GM23338 (cell line): ENCODE results near the gene RNF212B. TPM values are rescaled to one million over a fixed set of nuclear protein-coding genes. Genes with fewer than 3 reads are reported as not detected.
A peak's percentile ranks its signal among the peaks of the same experiment; 100 is the strongest.
"Not testable (repeated sequence)": the region's sequence is repeated elsewhere in the genome, so short reads cannot be mapped to it uniquely, and the experiment has no call there.

Source experiments
- ATAC-seq: fragments of 200-7000 bp; cut with Tn5 transposase; 3 replicates; pipeline ENCODE4 v1.9.1; 2020
- DNase-seq: peaks from one replicate; pipeline ENCODE4 v3.0.0-alpha.2; 2015; ENCODE audit warnings: low spot score
- H2AFZ ChIP-seq: fragments of 200-600 bp; sonication (generic); 2 replicates; pipeline ENCODE4 v1.8.0; 2016; ENCODE audit warnings: antibody characterized with exemption, mild to moderate bottlenecking, moderate library complexity
- H3F3A ChIP-seq: fragments of 200-600 bp; sonication (generic); replicated peaks from 2 replicates; pipeline ENCODE4 v1.8.0; 2017; ENCODE audit warnings: antibody characterized with exemption, mixed run types, low read depth
- H3K27ac ChIP-seq: fragments of 200-600 bp; sonication (generic); 2 replicates; pipeline ENCODE4 v1.6.1; 2016; ENCODE audit warnings: low read depth
- H3K27me3 ChIP-seq: fragments of 200-600 bp; sonication (generic); 2 replicates; pipeline ENCODE4 v1.8.0; 2016; ENCODE audit warnings: mild to moderate bottlenecking, mixed run types, moderate library complexity; ENCODE audit not compliant: insufficient read depth
- H3K36me3 ChIP-seq: fragments of 200-600 bp; sonication (generic); 2 replicates; pipeline ENCODE4 v1.8.0; 2016; ENCODE audit warnings: mild to moderate bottlenecking; ENCODE audit not compliant: insufficient read depth
- H3K4me1 ChIP-seq: fragments of 200-600 bp; sonication (generic); 2 replicates; pipeline ENCODE4 v1.8.0; 2016; ENCODE audit warnings: mild to moderate bottlenecking, moderate library complexity; ENCODE audit not compliant: insufficient read depth
- H3K4me2 ChIP-seq: fragments of 200-600 bp; sonication (generic); 2 replicates; pipeline ENCODE4 v1.7.1; 2017; ENCODE audit warnings: mixed run types
- H3K4me3 ChIP-seq: fragments of 200-600 bp; sonication (generic); 2 replicates; pipeline ENCODE4 v1.6.1; 2016; ENCODE audit warnings: mixed run types
- H3K79me2 ChIP-seq: fragments of 200-600 bp; sonication (generic); replicated peaks from 2 replicates; pipeline ENCODE4 v1.8.0; 2017; ENCODE audit warnings: mild to moderate bottlenecking; ENCODE audit not compliant: insufficient read depth
- H3K9me2 ChIP-seq: fragments of 200-600 bp; sonication (generic); 2 replicates; pipeline ENCODE4 v1.8.0; 2017; ENCODE audit not compliant: insufficient read depth
- H4K20me1 ChIP-seq: fragments of 200-600 bp; sonication (generic); replicated peaks from 2 replicates; pipeline ENCODE4 v1.8.0; 2017; ENCODE audit warnings: mild to moderate bottlenecking; ENCODE audit not compliant: insufficient read depth
- H3K27ac Mint-ChIP-seq: 2 replicates; pipeline ENCODE4 v1.8.0; 2020; ENCODE audit warnings: inconsistent platforms, mild to moderate bottlenecking, moderate library complexity, mixed read lengths
- H3K27me3 Mint-ChIP-seq: 3 replicates; pipeline ENCODE4 v1.8.0; 2022; ENCODE audit warnings: low read depth, mild to moderate bottlenecking, moderate library complexity, mixed read lengths, inconsistent platforms; ENCODE audit not compliant: insufficient read depth, poor library complexity
- H3K36me3 Mint-ChIP-seq: 3 replicates; pipeline ENCODE4 v1.8.0; 2021; ENCODE audit warnings: low read depth, mild to moderate bottlenecking, inconsistent platforms, moderate library complexity, mixed read lengths
- H3K4me1 Mint-ChIP-seq: 3 replicates; pipeline ENCODE4 v1.8.0; 2020; ENCODE audit warnings: mild to moderate bottlenecking, inconsistent platforms, mixed read lengths
- H3K4me3 Mint-ChIP-seq: 3 replicates; pipeline ENCODE4 v1.8.0; 2021; ENCODE audit warnings: moderate library complexity, mild to moderate bottlenecking, inconsistent platforms, mixed read lengths
- H3K9me3 Mint-ChIP-seq: 3 replicates; pipeline ENCODE4 v1.8.0; 2020; ENCODE audit warnings: moderate library complexity, mild to moderate bottlenecking, inconsistent platforms, mixed read lengths
- CTCF ChIP-seq, 2 experiments: fragments of 200-600 bp in 1 of 2; sonication (generic) in 1 of 2; conservative IDR thresholded peaks; 2 replicates each; pipeline versions ENCODE4 v1.5.1 to v1.6.1; 2016 to 2017; ENCODE audit warnings: antibody characterized with exemption in 2 of 2, low read depth in 2 of 2, mild to moderate bottlenecking in 2 of 2, moderate library complexity in 1 of 2
- EZH2 ChIP-seq: fragments of 200-600 bp; sonication (generic); IDR thresholded peaks from one replicate; pipeline ENCODE4 v1.8.0; 2017; ENCODE audit warnings: antibody characterized with exemption, mild to moderate bottlenecking, low read depth; ENCODE audit not compliant: unreplicated experiment
- EZH2phosphoT487 ChIP-seq: fragments of 200-600 bp; sonication (generic); IDR thresholded peaks from one replicate; pipeline ENCODE4 v1.8.1; 2018; ENCODE audit warnings: antibody characterized with exemption; ENCODE audit not compliant: unreplicated experiment
- NANOG ChIP-seq: IDR thresholded peaks from 2 replicates; pipeline ENCODE4 v1.6.1; 2016; ENCODE audit warnings: antibody characterized with exemption, borderline replicate concordance
- POLR2AphosphoS5 ChIP-seq: IDR thresholded peaks from 2 replicates; pipeline ENCODE4 v1.6.1; 2016; ENCODE audit warnings: antibody characterized with exemption, low read depth
- STAT1 ChIP-seq: IDR thresholded peaks from one replicate; pipeline ENCODE4 v1.6.1; 2016; ENCODE audit warnings: antibody characterized with exemption; ENCODE audit not compliant: unreplicated experiment
- ZNF114 ChIP-seq: fragments of 250-450 bp; sonication (Bioruptor Pico); IDR thresholded peaks from 2 replicates; pipeline ENCODE4 v1.5.0; 2020; ENCODE audit warnings: mild to moderate bottlenecking, moderate library complexity
- ZNF331 ChIP-seq: fragments of 250-450 bp; sonication (Bioruptor Pico); IDR thresholded peaks from 2 replicates; pipeline ENCODE4 v1.5.0; 2020; ENCODE audit warnings: low read depth, mild to moderate bottlenecking, moderate library complexity
- polyA plus RNA-seq: library from polyadenylated mRNA; unstranded; fragments of >200 nt; fragmentation: Nextera tagmentation; extraction: Ambion mirVana; gene quantifications from 2 replicates; pipeline ENCODE4 v1.2.1, GENCODE V29; 2016
- total RNA-seq: library from RNA; depleted of rRNA; stranded (reverse); fragments of >200 nt; shearing (Covaris generic); gene quantifications from 2 replicates; pipeline ENCODE4 v1.2.3, GENCODE V29; 2014

RNF212B gene
- total and polyA plus RNA-seq, 2 experiments from 2014 or later, result not detected

- TF ChIP-seq EZH2 (no peak), ZNF331 (CRISPR knock-in tag) (no peak)
Measured at GRCh38 chr14:23195552-23196101, 42.1 kb upstream of the RNF212B start (continued).

- Histone ChIP-seq H2AFZ (0 out of 2 replicates have a peak overlapping the region, but pooled peaks have one; percentile 84), H3K4me1 (peaks cover 22% of the 10 kb centered on the region)
- H3K27ac Mint-ChIP-seq, H3F3A ChIP-seq, H3K36me3 ChIP-seq, ATAC-seq, H3K36me3 Mint-ChIP-seq, H3K9me3 Mint-ChIP-seq, DNase-seq, H3K4me3 Mint-ChIP-seq, H3K9me2 ChIP-seq, H4K20me1 ChIP-seq, H3K27ac ChIP-seq, H3K27me3 Mint-ChIP-seq, H3K4me2 ChIP-seq, H3K79me2 ChIP-seq, H3K4me3 ChIP-seq, H3K27me3 ChIP-seq: not testable (repeated sequence)
- H3K4me1 Mint-ChIP-seq, result peaks cover 29% of the 10 kb centered on the region
Measured at GRCh38 chr14:23196487-23196886, 41.2 kb upstream of the RNF212B start.

GRCh38 chr14:23199141-23199540 is 38.6 kb upstream of the RNF212B start:
- H3K4me3 Mint-ChIP-seq, H3K27me3 Mint-ChIP-seq, H3K4me3 ChIP-seq, H3K79me2 ChIP-seq, H3K27me3 ChIP-seq, H3K36me3 Mint-ChIP-seq, H3F3A ChIP-seq, H3K9me3 Mint-ChIP-seq, H4K20me1 ChIP-seq, ATAC-seq, H2AFZ ChIP-seq, DNase-seq, H3K27ac Mint-ChIP-seq, H3K36me3 ChIP-seq, H3K9me2 ChIP-seq: not testable (repeated sequence)
- H3K4me1 Mint-ChIP-seq, result peaks cover 33% of the 10 kb centered on the region
- H3K27ac ChIP-seq, result peak overlapping the region; percentile 73
- H3K4me1 ChIP-seq, result peaks cover 22% of the 10 kb centered on the region
- peak overlapping the region; percentile 33; the same call in 1 of the 2 replicates for H3K4me2 ChIP-seq

GRCh38 chr14:23202001-23202400 is 35.7 kb upstream of the RNF212B start:
- DNase-seq, result no peak
- H3K4me3 Mint-ChIP-seq, result no peak overlapping the region
- no peaks in the 10 kb centered on the region for H3K36me3 ChIP-seq
- peaks cover 35% of the 10 kb centered on the region for H3K4me1 Mint-ChIP-seq
- H3K9me3 Mint-ChIP-seq, result no peaks in the 10 kb centered on the region
- no peaks in the 10 kb centered on the region; the same call in 2 of the 3 replicates for H3K36me3 Mint-ChIP-seq
- H3K4me2 ChIP-seq, result no peak overlapping the region
- H3K27ac ChIP-seq, result no peak overlapping the region
- ATAC-seq, result no peak
- H3K4me1 ChIP-seq, result peaks cover 25% of the 10 kb centered on the region
- no peaks in the 10 kb centered on the region for H3K79me2 ChIP-seq
- H3K27me3 ChIP-seq, result no peaks in the 10 kb centered on the region
- H3K27me3 Mint-ChIP-seq, result no peaks in the 10 kb centered on the region
- H3K4me3 ChIP-seq, result no peak overlapping the region
- H2AFZ ChIP-seq, result no peak overlapping the region
- no peaks in the 10 kb centered on the region for H4K20me1 ChIP-seq
- 0 out of 2 replicates have a peak, but pooled peaks cover 5% of the 10 kb centered on the region for H3F3A ChIP-seq
- H3K9me2 ChIP-seq, result no peaks in the 10 kb centered on the region
- H3K27ac Mint-ChIP-seq, result no peak overlapping the region
- TF ChIP-seq POLR2AphosphoS5 (no peak), ZNF114 (CRISPR knock-in tag) (no peak), STAT1 (no peak), EZH2phosphoT487 (no peak), ZNF331 (CRISPR knock-in tag) (no peak), EZH2 (no peak), CTCF (conservative IDR thresholded peaks at IDR 0.05; ENCODE audit: low read depth in 2 of 2) (no peak), NANOG (no peak)
